Thoracic aorta (tissue), 2 donors: Measurements from ENCODE around the gene PIWIL4. TPM values are rescaled to one million over a fixed set of nuclear protein-coding genes. Genes with fewer than 3 reads are reported as not detected.

Experiments
- ATAC-seq: fragments of 150-250 bp; one replicate; pipeline ENCODE4 v1.8.0; 2017; ENCODE audit warnings: low read depth; ENCODE audit not compliant: insufficient number of reproducible peaks, low FRiP score
- DNase-seq: peaks from one replicate; pipeline ENCODE4 v3.0.0-alpha.2; 2020; ENCODE audit warnings: low spot score
- H3K27ac ChIP-seq, 2 donors: fragments of 200-600 bp; sonication (generic); 1 replicate in 1 of 2; 2 replicates in 1 of 2; pipeline ENCODE4 v1.5.1; 2016; ENCODE audit warnings: mild to moderate bottlenecking in 2 of 2, moderate library complexity in 2 of 2
- H3K27me3 ChIP-seq: fragments of 200-600 bp; sonication (generic); replicated peaks from 2 replicates; pipeline ENCODE4 v1.6.0; 2016; ENCODE audit warnings: mild to moderate bottlenecking; ENCODE audit not compliant: insufficient read depth
- H3K36me3 ChIP-seq: fragments of 200-600 bp; sonication (generic); one replicate; pipeline ENCODE4 v1.5.1; 2016
- H3K4me1 ChIP-seq, 2 donors: fragments of 200-600 bp; sonication (generic); 1 replicate in 1 of 2; 2 replicates in 1 of 2; pipeline versions ENCODE4 v1.5.1 to v1.6.0; 2016; ENCODE audit warnings: low read depth in 2 of 2, mild to moderate bottlenecking in 1 of 2; ENCODE audit not compliant: control insufficient read depth in 1 of 2
- H3K4me3 ChIP-seq: fragments of 200-600 bp; sonication (generic); 2 replicates; pipeline ENCODE4 v1.5.1; 2016; ENCODE audit warnings: mild to moderate bottlenecking
- H3K9me3 ChIP-seq: fragments of 200-600 bp; sonication (generic); 2 replicates; pipeline ENCODE4 v1.5.1; 2016
- CTCF ChIP-seq: fragments of 200-600 bp; sonication (generic); IDR thresholded peaks from one replicate; pipeline ENCODE4 v1.5.1; 2019; ENCODE audit warnings: antibody characterized with exemption
- total RNA-seq, 2 donors: library from RNA; depleted of rRNA; stranded (reverse); fragments of >200 nt; gene quantifications; one replicate each; pipeline versions ENCODE4 v1.1.0 to v1.2.3, GENCODE V29; 2016

The PIWIL4 gene
- total RNA-seq, 2 donors from 2014 or later: 11.5 to 13.5 TPM

- H3K4me3 ChIP-seq: no peak overlapping the region
- DNase-seq: no peak
- no peaks in the 10 kb centered on the region for H3K27me3 ChIP-seq
- ATAC-seq: no peak
- no peaks in the 10 kb centered on the region for H3K9me3 ChIP-seq
- peaks cover 0 to 12% of the 10 kb centered on the region in 2 donors for H3K4me1 ChIP-seq
- TF ChIP-seq CTCF: no peak
- H3K27ac ChIP-seq: no peak overlapping the region
- no peaks in the 10 kb centered on the region for H3K36me3 ChIP-seq
Observed at GRCh38 chr11:94635072-94635471, 67.9 kb downstream of the PIWIL4 start.

GRCh38 chr11:94636388-94636949 is 69.3 kb downstream of the PIWIL4 start:
- no peak for TF ChIP-seq CTCF
- Histone ChIP-seq H3K9me3 (no peaks in the 10 kb centered on the region), H3K27me3 (no peaks in the 10 kb centered on the region), H3K36me3 (no peaks in the 10 kb centered on the region), H3K27ac (no peak overlapping the region), H3K4me3 (no peak overlapping the region), H3K4me1 (peaks cover 0 to 12% of the 10 kb centered on the region in 2 donors)
- ATAC-seq (no peak), DNase-seq (no peak)

- H3K27me3 ChIP-seq: no peaks in the 10 kb centered on the region
Observed at GRCh38 chr11:94638301-94638901, 71.2 kb downstream of the PIWIL4 start.

GRCh38 chr11:94638902-94639373 is 71.8 kb downstream of the PIWIL4 start:
- peaks cover 0 to 12% of the 10 kb centered on the region in 2 donors for H3K4me1 ChIP-seq
- no peak for TF ChIP-seq CTCF
- no peaks in the 10 kb centered on the region for H3K27me3 ChIP-seq
- DNase-seq (no peak), ATAC-seq (no peak)
- H3K9me3 ChIP-seq: no peaks in the 10 kb centered on the region
- no peaks in the 10 kb centered on the region for H3K36me3 ChIP-seq
- peak overlapping the region; percentile 19 to 52 for H3K27ac ChIP-seq
- peak overlapping the region; percentile 39 for H3K4me3 ChIP-seq

More at GRCh38 chr11:94638301-94638901, 71.2 kb downstream of the PIWIL4 start:
- no peak for DNase-seq
- no peak for ATAC-seq
- peaks cover 0 to 12% of the 10 kb centered on the region in 2 donors for H3K4me1 ChIP-seq
- peak overlapping the region; percentile 39 for H3K4me3 ChIP-seq
- H3K27ac ChIP-seq: peak overlapping the region; percentile 19 to 52
- H3K9me3 ChIP-seq: no peaks in the 10 kb centered on the region
- no peaks in the 10 kb centered on the region for H3K36me3 ChIP-seq
- no peak for TF ChIP-seq CTCF

DNA sequence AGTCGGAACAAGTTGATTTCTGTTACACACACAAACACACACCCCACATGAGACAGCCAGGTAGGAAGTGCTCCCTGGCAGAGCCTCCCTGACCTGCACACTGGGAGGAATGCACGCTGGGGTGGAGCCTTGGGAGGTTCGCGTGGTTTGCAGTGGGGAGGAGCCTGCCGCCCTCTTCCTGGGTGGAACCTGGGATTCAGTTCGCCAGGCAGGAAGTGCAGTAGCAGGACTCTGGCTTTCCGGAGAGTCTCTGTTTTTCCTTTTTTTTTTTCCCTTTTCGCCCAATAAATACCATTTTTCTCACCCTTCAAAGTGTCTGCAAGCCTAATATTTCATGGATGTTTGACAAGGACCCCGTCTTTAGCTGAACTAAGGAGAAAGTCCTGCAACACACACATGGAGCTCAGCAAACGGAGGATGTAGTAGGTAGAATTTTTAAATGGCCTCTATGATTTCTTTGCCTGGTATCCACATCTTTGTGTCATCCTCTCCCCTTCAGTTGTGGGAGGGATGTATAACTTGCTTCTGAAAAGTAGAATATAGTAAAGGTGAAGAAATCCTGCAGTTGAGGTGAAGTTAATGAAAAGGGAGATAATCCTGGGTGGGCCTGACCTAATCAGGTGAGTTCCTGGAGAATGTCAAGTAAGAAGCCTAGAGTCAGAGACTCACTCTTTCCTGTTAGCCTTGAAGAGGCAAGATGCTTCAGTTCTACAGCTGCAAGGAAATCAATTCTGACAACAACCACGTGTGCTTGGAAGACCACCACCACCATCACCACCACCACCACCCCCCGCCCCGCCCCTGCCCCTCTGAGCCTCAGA is 72.9 kb downstream of the PIWIL4 start:
- DNase-seq (no peak), ATAC-seq (no peak)
- TF ChIP-seq CTCF: no peak
- Histone ChIP-seq H3K36me3 (no peaks in the 10 kb centered on the region), H3K9me3 (no peaks in the 10 kb centered on the region), H3K27me3 (no peaks in the 10 kb centered on the region), H3K4me3 (no peak overlapping the region), H3K4me1 (peaks cover 0 to 12% of the 10 kb centered on the region in 2 donors), H3K27ac (no peak overlapping the region)
